Mucosa of stomach (tissue), 1 donor: ENCODE results near the gene PITX1.

Experiments
- H3K27me3 ChIP-seq: one replicate; pipeline ENCODE4 v1.7.0; 2013; ENCODE audit warnings: mild to moderate bottlenecking, low read length; ENCODE audit not compliant: control insufficient read depth, insufficient read depth
- H3K36me3 ChIP-seq: one replicate; pipeline ENCODE4 v1.7.0; 2013; ENCODE audit warnings: low read length; ENCODE audit not compliant: control insufficient read depth, insufficient read depth
- H3K4me1 ChIP-seq: one replicate; pipeline ENCODE4 v1.7.0; 2013; ENCODE audit warnings: mild to moderate bottlenecking, low read length; ENCODE audit not compliant: control insufficient read depth, insufficient read depth
- H3K4me3 ChIP-seq: one replicate; pipeline ENCODE4 v1.7.0; 2013; ENCODE audit warnings: low read length
- H3K9ac ChIP-seq: one replicate; pipeline ENCODE4 v1.7.0; 2013; ENCODE audit warnings: mild to moderate bottlenecking, low read length, moderate library complexity
- H3K9me3 ChIP-seq: one replicate; pipeline ENCODE4 v1.7.0; 2013; ENCODE audit warnings: mild to moderate bottlenecking, low read length, moderate library complexity; ENCODE audit not compliant: control insufficient read depth
- donor health status: Pancreatic carcinoma.

The PITX1 gene

GRCh38 chr5:135048930-135049329, 14.9 kb upstream of the PITX1 start:
- Histone ChIP-seq H3K27me3 (peaks cover 68% of the 10 kb centered on the region), H3K9me3 (no peaks in the 10 kb centered on the region), H3K4me1 (peaks cover 7% of the 10 kb centered on the region)

GRCh38 chr5:135048286-135048685, 14.3 kb upstream of the PITX1 start:
- Histone ChIP-seq H3K9ac (no peak overlapping the region), H3K4me3 (no peak overlapping the region), H3K36me3 (no peaks in the 10 kb centered on the region), H3K27me3 (peaks cover 66% of the 10 kb centered on the region), H3K4me1 (peaks cover 13% of the 10 kb centered on the region), H3K9me3 (no peaks in the 10 kb centered on the region)

More at GRCh38 chr5:135048930-135049329, 14.9 kb upstream of the PITX1 start:
- Histone ChIP-seq H3K4me3 (no peak overlapping the region), H3K9ac (no peak overlapping the region), H3K36me3 (no peaks in the 10 kb centered on the region)

- peaks cover 72% of the 10 kb centered on the region for H3K27me3 ChIP-seq
- no peak overlapping the region for H3K4me3 ChIP-seq
- H3K9ac ChIP-seq, result no peak overlapping the region
- peaks cover 13% of the 10 kb centered on the region for H3K4me1 ChIP-seq
- no peaks in the 10 kb centered on the region for H3K9me3 ChIP-seq
- no peaks in the 10 kb centered on the region for H3K36me3 ChIP-seq
Measured at GRCh38 chr5:135047347-135047695, 13.3 kb upstream of the PITX1 start.

GRCh38 chr5:135046661-135047346, 12.8 kb upstream of the PITX1 start:
- Histone ChIP-seq H3K36me3 (no peaks in the 10 kb centered on the region), H3K4me3 (no peak overlapping the region), H3K9me3 (no peaks in the 10 kb centered on the region), H3K27me3 (peaks cover 71% of the 10 kb centered on the region), H3K4me1 (peaks cover 13% of the 10 kb centered on the region), H3K9ac (no peak overlapping the region)

GRCh38 chr5:135045488-135045887, 11.5 kb upstream of the PITX1 start:
- peaks cover 15% of the 10 kb centered on the region for H3K4me1 ChIP-seq
- H3K9me3 ChIP-seq, result no peaks in the 10 kb centered on the region
- peaks cover 71% of the 10 kb centered on the region for H3K27me3 ChIP-seq
- no peak overlapping the region for H3K4me3 ChIP-seq
- no peaks in the 10 kb centered on the region for H3K36me3 ChIP-seq
- H3K9ac ChIP-seq, result no peak overlapping the region

GRCh38 chr5:135042595-135042994, 8.6 kb upstream of the PITX1 start:
- no peak overlapping the region for H3K4me3 ChIP-seq
- H3K4me1 ChIP-seq, result peaks cover 30% of the 10 kb centered on the region
- H3K36me3 ChIP-seq, result no peaks in the 10 kb centered on the region
- peaks cover 79% of the 10 kb centered on the region for H3K27me3 ChIP-seq
- no peaks in the 10 kb centered on the region for H3K9me3 ChIP-seq
- H3K9ac ChIP-seq, result no peak overlapping the region

- peaks cover 30% of the 10 kb centered on the region for H3K4me1 ChIP-seq
Measured at GRCh38 chr5:135041726-135042125, 7.7 kb upstream of the PITX1 start.

GRCh38 chr5:135041145-135041587, 7.1 kb upstream of the PITX1 start:
- Histone ChIP-seq H3K4me1 (peaks cover 30% of the 10 kb centered on the region), H3K36me3 (no peaks in the 10 kb centered on the region), H3K9ac (no peak overlapping the region), H3K9me3 (no peaks in the 10 kb centered on the region), H3K27me3 (peaks cover 88% of the 10 kb centered on the region), H3K4me3 (no peak overlapping the region)

More at GRCh38 chr5:135041726-135042125, 7.7 kb upstream of the PITX1 start:
- no peak overlapping the region for H3K4me3 ChIP-seq
- no peaks in the 10 kb centered on the region for H3K9me3 ChIP-seq
- no peak overlapping the region for H3K9ac ChIP-seq
- H3K27me3 ChIP-seq, result peaks cover 83% of the 10 kb centered on the region
- no peaks in the 10 kb centered on the region for H3K36me3 ChIP-seq

GRCh38 chr5:135040333-135041144, 6.5 kb upstream of the PITX1 start:
- peaks cover 30% of the 10 kb centered on the region for H3K4me1 ChIP-seq
- H3K9me3 ChIP-seq, result no peaks in the 10 kb centered on the region
- H3K36me3 ChIP-seq, result no peaks in the 10 kb centered on the region
- peaks cover 85% of the 10 kb centered on the region for H3K27me3 ChIP-seq
- no peak overlapping the region for H3K4me3 ChIP-seq
- peak overlapping the region; percentile 34 for H3K9ac ChIP-seq

- H3K36me3 ChIP-seq, result no peaks in the 10 kb centered on the region
- H3K9ac ChIP-seq, result peak overlapping the region; percentile 34
- H3K9me3 ChIP-seq, result no peaks in the 10 kb centered on the region
- H3K4me1 ChIP-seq, result peaks cover 34% of the 10 kb centered on the region
- no peak overlapping the region for H3K4me3 ChIP-seq
- H3K27me3 ChIP-seq, result peaks cover 85% of the 10 kb centered on the region
Measured at GRCh38 chr5:135040034-135040332, 6.0 kb upstream of the PITX1 start.

- Histone ChIP-seq H3K36me3 (no peaks in the 10 kb centered on the region), H3K27me3 (peaks cover 85% of the 10 kb centered on the region), H3K4me1 (peaks cover 39% of the 10 kb centered on the region), H3K9ac (peak overlapping the region; percentile 54), H3K9me3 (no peaks in the 10 kb centered on the region), H3K4me3 (peak overlapping the region; percentile 50)
Measured at GRCh38 chr5:135039271-135040033, 5.4 kb upstream of the PITX1 start.

- no peaks in the 10 kb centered on the region for H3K36me3 ChIP-seq
- H3K4me1 ChIP-seq, result peaks cover 39% of the 10 kb centered on the region
- no peaks in the 10 kb centered on the region for H3K9me3 ChIP-seq
- H3K4me3 ChIP-seq, result no peak overlapping the region
- peak overlapping the region; percentile 54 for H3K9ac ChIP-seq
- peaks cover 81% of the 10 kb centered on the region for H3K27me3 ChIP-seq
Measured at GRCh38 chr5:135038813-135039270, 4.8 kb upstream of the PITX1 start.
